DMS53 treated with DMSO at 0.1 percent for 48 hours (cell line): Measurements from ENCODE around the gene AKAP12.

Experiments used
- DNase-seq: peaks from one replicate; lab custom pipeline; 2025; ENCODE audit not compliant: unreplicated experiment; lab: John Stamatoyannopoulos, UW

Gene AKAP12

GRCh38 chr6:151233731-151234130 lies 6.0 kb upstream of the AKAP12 start:
- DNase-seq, result no peak

DNA sequence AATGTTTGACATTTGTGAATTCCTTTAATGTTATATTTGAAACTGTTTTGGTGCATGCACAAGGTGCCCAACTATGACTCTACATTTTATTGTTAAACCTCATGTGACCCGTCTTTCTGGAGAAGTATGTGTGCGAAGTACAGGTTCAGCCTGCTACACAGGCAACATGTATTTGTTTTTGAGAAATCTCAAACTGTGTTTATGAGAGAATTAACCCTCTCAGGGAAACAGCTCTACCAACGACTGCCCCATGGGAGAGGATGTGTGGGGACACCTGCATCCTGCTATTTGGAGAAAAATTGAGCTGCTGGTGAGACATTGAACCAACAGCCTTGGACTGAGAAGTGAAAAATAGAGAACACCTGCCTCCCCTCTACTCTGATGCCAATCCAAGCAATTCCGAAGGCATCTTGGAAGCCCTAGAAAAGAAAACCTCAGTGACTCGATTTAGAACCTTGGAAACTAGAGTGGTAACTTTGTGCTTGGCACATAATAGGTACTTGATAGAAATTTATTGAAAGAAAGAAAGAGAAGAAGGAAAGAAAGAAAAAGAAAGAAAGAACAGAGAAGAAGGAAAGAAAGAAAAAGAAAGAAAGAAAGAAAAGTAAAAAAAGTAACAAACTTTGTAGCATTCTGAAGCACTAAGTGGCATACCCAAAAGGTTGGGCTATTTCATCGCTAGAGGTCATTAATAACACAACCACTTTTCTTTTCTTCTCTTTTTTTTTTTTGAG lies 2.9 kb upstream of the AKAP12 start:
- no peak for DNase-seq

DNA sequence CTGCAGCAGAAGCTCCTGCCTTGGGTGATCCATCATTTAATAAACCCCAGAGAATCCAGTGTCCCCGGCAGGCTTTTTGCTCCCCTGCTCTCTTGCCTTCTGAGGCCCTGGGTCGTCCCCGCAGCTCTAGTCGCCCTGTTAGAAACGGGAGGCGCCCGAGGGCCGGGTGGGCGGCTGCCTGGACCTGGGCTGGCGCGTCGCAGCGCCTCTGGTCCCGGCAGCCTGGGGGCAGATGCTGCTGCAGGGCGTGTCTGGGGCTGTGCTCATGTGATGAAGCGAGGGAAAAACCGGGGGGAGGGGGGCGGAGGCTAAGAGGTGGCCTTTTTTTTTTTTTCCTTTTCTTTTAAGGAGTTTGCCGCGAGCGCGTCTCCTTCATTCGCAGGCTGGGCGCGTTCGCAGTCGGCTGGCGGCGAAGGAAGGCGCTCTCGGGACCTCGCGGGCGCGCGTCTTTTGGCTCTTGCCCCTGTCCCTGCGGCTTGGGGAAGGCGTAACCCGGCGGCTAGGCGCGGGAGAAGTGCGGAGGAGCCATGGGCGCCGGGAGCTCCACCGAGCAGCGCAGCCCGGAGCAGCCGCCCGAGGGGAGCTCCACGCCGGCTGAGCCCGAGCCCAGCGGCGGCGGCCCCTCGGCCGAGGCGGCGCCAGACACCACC lies 394 bp downstream of the AKAP12 start:
- DNase-seq, result no peak

DNA sequence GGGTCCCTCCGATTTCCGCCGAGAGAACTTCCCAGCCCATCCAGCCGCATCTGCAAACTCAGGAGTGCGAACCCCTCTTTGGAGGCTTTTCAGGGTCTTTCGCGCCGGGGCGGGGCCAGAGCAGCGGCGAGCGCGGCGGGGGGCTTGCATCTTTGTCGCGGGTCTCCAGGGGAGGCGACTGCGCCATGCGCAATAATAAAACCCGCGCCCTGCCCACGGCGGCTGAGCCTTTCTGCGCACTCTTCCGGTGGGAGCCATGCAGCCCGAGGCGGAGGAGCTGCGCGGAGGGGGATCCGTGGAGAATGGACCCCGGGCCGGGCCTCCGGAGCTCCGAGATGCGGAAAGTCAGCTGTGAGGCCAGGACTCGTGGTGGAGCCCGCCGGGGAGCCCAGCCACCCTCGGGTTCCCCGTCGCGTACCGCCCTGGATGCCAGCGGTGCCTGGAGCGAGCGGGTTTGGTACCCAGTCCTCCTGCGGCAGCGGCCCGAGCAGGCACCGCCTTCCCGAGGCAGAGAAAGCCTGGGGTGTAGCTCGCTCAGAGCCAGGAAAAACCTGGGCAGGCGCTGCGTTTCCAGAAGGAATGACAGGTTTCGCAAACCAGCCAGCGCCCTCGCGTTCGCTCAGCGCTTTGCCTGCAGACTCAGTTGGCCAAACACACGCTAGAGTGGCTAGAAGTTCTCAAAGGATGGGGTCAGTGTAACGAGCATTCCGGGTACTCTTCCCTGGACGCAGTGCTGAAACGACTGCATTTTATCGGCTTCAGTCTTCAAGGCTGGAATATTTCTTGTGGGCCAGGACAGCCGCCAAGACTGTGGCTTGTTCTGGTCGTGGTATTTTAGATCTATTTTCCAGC lies 1.2 kb downstream of the AKAP12 start:
- no peak for DNase-seq

GRCh38 chr6:151241853-151242252 lies 2.1 kb downstream of the AKAP12 start:
- no peak for DNase-seq

DNA sequence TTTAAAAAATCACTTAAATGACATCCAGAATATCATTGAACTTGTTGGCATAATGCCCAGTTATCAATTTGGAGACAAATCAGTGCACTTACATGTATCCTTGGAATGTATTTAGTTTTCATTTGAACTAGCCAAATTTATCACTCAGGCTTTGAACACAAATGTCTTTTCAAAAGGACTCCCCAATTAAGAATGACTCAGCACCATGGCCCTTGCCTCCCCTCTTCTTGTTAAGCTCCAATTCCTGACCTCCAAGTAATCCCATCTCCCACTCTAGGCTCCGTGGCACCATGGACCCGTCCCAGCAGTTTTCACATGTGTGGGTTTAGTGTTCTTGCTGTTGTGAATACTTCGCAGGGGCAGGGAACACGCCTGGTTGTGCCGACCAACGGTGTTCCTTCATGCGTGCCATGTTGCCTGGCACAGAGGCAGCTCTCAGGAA lies 2.7 kb downstream of the AKAP12 start:
- DNase-seq, result no peak

GRCh38 chr6:151243481-151243880 lies 3.7 kb downstream of the AKAP12 start:
- no peak for DNase-seq

GRCh38 chr6:151247490-151247889 lies 7.7 kb downstream of the AKAP12 start:
- DNase-seq, result no peak

DNA sequence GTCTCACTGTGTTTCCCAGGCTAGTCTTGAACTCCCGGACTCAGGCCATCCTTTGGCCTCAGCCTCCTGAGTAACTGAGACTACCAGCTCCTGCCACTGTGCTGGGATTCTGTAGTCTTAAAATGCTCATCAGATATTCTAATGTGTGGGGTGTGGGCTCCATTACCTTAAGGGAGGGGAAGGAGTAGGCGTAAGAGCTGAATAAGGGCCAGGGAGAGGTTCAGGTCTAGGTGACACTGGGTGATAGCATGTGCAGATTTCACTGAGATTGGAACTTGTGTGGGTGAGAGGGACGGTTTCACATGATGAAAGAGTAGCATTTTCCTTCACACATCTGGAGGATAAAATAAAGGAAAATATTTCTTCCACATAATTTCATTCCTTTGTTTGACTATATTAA lies 8.5 kb downstream of the AKAP12 start:
- DNase-seq, result no peak

GRCh38 chr6:151252634-151253033 lies 12.9 kb downstream of the AKAP12 start:
- no peak for DNase-seq

DNA sequence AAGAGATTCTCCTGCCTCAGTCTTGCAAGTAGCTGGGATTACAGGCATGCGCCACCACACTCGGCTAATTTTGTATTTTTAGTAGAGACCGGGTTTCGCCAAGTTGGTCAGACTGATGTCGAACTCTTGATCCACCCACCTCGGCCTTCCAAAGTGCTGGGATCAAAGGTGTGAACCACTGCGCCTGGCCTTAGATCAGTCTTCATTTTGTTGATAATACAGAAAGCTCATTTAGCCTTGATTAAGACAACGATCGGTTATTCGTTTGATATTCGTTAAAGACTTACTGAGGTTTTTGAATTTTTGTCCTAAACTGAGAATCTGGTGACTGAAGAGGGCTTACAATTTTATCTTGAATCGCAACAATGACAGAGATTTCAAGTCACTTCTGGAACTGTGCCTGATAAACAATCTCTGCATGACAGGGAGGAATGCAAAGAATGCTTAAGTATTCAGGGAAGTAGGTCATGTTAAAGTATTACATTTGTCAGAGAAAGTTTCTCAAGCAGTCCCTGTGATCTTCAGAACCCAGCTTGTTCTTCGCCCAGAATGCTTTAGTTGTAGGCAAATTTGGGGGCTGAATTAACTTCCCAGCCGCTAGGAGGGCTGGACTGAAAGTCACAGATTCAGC lies 14.8 kb downstream of the AKAP12 start:
- DNase-seq, result no peak

GRCh38 chr6:151255811-151256210 lies 16.0 kb downstream of the AKAP12 start:
- DNase-seq, result no peak

DNA sequence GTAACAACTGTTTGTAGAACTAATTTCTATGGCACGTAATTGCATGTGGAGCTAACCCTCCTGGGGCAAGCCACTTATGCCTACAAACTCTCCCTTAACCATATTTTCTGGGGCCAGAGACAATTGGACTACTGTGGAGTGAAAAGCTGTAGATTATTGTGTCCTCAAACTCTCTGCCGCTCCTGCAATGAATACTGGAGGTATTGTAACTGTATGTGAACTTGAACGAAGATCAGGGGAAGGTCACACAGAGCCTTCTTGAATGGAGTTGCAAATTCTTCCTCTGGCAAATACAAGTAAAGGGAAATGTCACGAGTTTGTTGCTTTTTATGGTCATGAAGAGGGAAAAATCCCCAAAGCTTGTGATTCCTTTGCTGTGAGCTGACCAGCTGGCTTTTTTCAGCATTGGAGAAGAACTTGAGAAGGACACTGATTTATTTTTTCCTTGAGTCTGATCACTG lies 18.2 kb downstream of the AKAP12 start:
- no peak for DNase-seq

DNA sequence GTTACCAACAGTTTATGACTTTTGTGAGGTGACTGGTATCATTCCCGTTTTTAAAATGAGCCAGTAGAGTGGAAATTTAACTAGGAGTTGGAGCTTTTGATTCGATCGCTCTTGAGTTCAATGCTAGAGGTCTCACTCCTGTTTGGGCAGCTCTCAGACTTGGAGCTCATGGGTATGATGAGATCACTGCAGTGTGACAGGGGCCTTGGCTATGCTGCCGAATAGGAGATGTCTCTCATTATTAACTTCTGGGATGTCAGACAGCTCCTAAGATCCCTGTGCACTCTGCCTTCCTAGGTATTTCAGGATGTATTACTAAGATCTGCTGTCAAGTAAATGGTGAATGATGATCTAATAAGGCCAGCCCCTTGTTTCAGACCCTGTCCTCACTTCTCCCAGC lies 20.4 kb downstream of the AKAP12 start:
- no peak for DNase-seq

- DNase-seq, result no peak
These were observed 23.3 kb downstream of the AKAP12 start for GRCh38 chr6:151263035-151263434.

- DNase-seq, result no peak
These were observed 24.2 kb downstream of the AKAP12 start for GRCh38 chr6:151263967-151264366.

DNA sequence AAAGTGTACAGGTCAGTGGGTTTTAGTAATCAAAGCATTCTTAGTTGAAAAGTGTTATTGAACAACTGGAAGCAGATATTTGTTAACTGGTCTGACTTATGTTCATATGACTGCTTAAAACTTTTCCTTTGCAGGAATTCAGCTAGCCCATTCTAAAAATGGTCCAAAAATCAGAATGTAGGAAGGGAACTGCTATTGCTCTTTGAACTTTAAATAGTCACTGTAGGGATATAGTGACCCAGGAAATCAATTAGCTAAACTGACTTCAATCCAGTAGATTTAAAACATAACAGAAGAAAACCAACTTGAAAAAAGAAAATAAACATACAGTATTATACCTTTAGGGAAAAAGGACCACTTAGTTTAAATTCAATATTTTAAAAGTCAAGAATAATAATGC lies 25.5 kb downstream of the AKAP12 start:
- DNase-seq, result no peak

- no peak for DNase-seq
These were observed 29.7 kb downstream of the AKAP12 start for GRCh38 chr6:151269321-151269995.

DNA sequence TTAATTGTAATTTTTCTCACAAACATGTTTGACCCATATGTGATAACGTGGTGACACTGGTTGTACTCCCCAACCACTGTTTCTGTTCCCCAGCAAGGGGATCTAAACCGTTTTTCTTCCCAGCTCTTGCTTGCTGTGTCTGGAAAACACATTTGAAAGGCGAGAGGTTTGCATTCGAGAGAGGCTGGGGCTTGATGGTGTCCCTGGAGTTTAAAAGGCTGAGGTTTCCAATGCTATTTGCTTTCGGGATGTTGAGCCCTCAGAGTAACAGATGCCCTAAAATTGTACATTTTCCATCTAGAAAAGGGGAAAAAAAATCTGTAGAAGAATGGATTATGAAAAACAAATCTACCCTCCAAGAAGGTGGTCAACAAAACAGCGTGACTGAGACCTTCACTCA lies 35.4 kb downstream of the AKAP12 start:
- DNase-seq, result no peak

GRCh38 chr6:151275566-151275965 lies 35.8 kb downstream of the AKAP12 start:
- DNase-seq, result no peak
